Occipital lobe (tissue), 2 donors: ENCODE measurements around the gene LASP1. TPM values are rescaled to one million over a fixed set of nuclear protein-coding genes. Genes with fewer than 3 reads are reported as not detected.

Source experiments
- small RNA-seq: library from RNA; depleted of rRNA; stranded (forward); fragments of <200 nt; gene quantifications from one replicate; pipeline ENCODE3, GENCODE V24; 2014
- total RNA-seq: library from RNA; depleted of rRNA; stranded (reverse); fragments of >200 nt; gene quantifications from one replicate; pipeline ENCODE4 v1.2.3, GENCODE V29; 2014

The LASP1 gene
- total RNA-seq, 1 donor from 2014 or later, result 49.4 TPM

Small RNAs within 50 kb of the gene (small RNA-seq; reads per million reads assigned to genes)
- gene MIR4727 (not detected), gene MIR6779 (not detected), gene SNORA21 (not detected), gene SNORA21B (not detected)

Other genes starting within 250 kb of the LASP1 start
- gene EPOP, start 195.1 kb upstream of the LASP1 start, total RNA-seq, result 1.6 TPM
- gene MLLT6, start 164.8 kb upstream of the LASP1 start, total RNA-seq, result 18.4 TPM
- gene CISD3, start 139.7 kb upstream of the LASP1 start, total RNA-seq, result 2.3 TPM
- gene PCGF2, start 121.7 kb upstream of the LASP1 start, total RNA-seq, result 4.8 TPM
- 138 TPM for gene PSMB3, start 117.3 kb upstream of the LASP1 start, total RNA-seq
- 166 TPM for gene PIP4K2B, start 70.5 kb upstream of the LASP1 start, total RNA-seq
- 7.8 TPM for gene CWC25, start 44.7 kb upstream of the LASP1 start, total RNA-seq
- 1,678 TPM for gene RPL23, start 16.3 kb upstream of the LASP1 start, total RNA-seq
- not detected for gene FBXO47, start 97.3 kb downstream of the LASP1 start, total RNA-seq